Right lobe of liver (tissue), 4 donors: Measurements from ENCODE around the gene CYB561A3.

ENCODE experiments used
- POLR2A ChIP-seq: fragments of 450-650 bp; IDR thresholded peaks from one replicate; pipeline ENCODE4 v1.6.1; 2017; ENCODE audit warnings: antibody characterized with exemption, mild to moderate bottlenecking
- TF ChIP-seq, protein P1 (sequence below), 4 donors: fragments of 200-600 bp in 3 of 4; fragments of 450-650 bp in 1 of 4; IDR thresholded peaks; one replicate each; pipeline versions ENCODE4 v1.5.1 to v1.8.0; 2016 to 2022; ENCODE audit warnings: antibody characterized with exemption in 4 of 4, mild to moderate bottlenecking in 2 of 4
- donor health status: DM: no; HTN: no; CAD: no.
- donor health status: DM: no; HTN: no; CAD: no.
- donor health status: DM: no; HTN: yes; CAD: no.

GRCh38 chr11:61403658-61404057 lies 42.0 kb upstream of the CYB561A3 start:
- TF ChIP-seq, protein P1, sequence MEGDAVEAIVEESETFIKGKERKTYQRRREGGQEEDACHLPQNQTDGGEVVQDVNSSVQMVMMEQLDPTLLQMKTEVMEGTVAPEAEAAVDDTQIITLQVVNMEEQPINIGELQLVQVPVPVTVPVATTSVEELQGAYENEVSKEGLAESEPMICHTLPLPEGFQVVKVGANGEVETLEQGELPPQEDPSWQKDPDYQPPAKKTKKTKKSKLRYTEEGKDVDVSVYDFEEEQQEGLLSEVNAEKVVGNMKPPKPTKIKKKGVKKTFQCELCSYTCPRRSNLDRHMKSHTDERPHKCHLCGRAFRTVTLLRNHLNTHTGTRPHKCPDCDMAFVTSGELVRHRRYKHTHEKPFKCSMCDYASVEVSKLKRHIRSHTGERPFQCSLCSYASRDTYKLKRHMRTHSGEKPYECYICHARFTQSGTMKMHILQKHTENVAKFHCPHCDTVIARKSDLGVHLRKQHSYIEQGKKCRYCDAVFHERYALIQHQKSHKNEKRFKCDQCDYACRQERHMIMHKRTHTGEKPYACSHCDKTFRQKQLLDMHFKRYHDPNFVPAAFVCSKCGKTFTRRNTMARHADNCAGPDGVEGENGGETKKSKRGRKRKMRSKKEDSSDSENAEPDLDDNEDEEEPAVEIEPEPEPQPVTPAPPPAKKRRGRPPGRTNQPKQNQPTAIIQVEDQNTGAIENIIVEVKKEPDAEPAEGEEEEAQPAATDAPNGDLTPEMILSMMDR (IDR thresholded peaks at IDR 0.05): no peak
- TF ChIP-seq POLR2A: no peak
